Gastroesophageal sphincter (tissue), 4 donors: ENCODE data around the gene NFKBIL1. TPM values are rescaled to one million over a fixed set of nuclear protein-coding genes. Genes with fewer than 3 reads are reported as not detected.
A peak's percentile ranks its signal among the peaks of the same experiment; 100 is the strongest.

Source experiments
- ATAC-seq: fragments of 150-250 bp; one replicate; pipeline ENCODE4 v1.9.1; 2016; ENCODE audit warnings: mild to moderate bottlenecking, moderate library complexity
- H3K27ac ChIP-seq, 4 donors: fragments of 200-600 bp; sonication (generic) in 3 of 4; 1 replicate in 3 of 4; 2 replicates in 1 of 4; pipeline ENCODE4 v1.5.1; 2016 to 2019
- H3K27me3 ChIP-seq: fragments of 200-600 bp; sonication (generic); one replicate; pipeline ENCODE4 v1.5.1; 2019
- H3K36me3 ChIP-seq, 2 donors: fragments of 200-600 bp; sonication (generic); one replicate each; pipeline ENCODE4 v1.5.1; 2019; ENCODE audit warnings: control low read depth in 1 of 2
- H3K4me1 ChIP-seq, 3 donors: fragments of 200-600 bp; sonication (generic); 1 replicate in 2 of 3; 2 replicates in 1 of 3; pipeline ENCODE4 v1.5.1; 2016 to 2019; ENCODE audit warnings: control low read depth in 2 of 3
- H3K4me3 ChIP-seq, 2 donors: fragments of 200-600 bp; sonication (generic); one replicate each; pipeline ENCODE4 v1.5.1; 2019; ENCODE audit warnings: mild to moderate bottlenecking in 1 of 2, moderate library complexity in 1 of 2
- H3K9me3 ChIP-seq, 3 donors: fragments of 200-600 bp; sonication (generic); one replicate each; pipeline ENCODE4 v1.5.1; 2017 to 2019; ENCODE audit warnings: control low read depth in 2 of 3
- EP300 ChIP-seq: sonication (generic); formaldehyde crosslinking; IDR thresholded peaks from one replicate; pipeline ENCODE4 v1.6.1; 2017; ENCODE audit warnings: antibody characterized with exemption, mild to moderate bottlenecking
- POLR2A ChIP-seq, 2 donors: fragments of 450-650 bp; IDR thresholded peaks; one replicate each; pipeline ENCODE4 v1.6.1; 2017; ENCODE audit warnings: antibody characterized with exemption in 2 of 2, mild to moderate bottlenecking in 2 of 2, moderate library complexity in 1 of 2
- POLR2AphosphoS5 ChIP-seq: sonication (generic); formaldehyde crosslinking; IDR thresholded peaks from one replicate; pipeline ENCODE4 v1.6.1; 2017; ENCODE audit warnings: antibody characterized with exemption
- WGBS, 2 donors: methylation state at CpG; one replicate each; pipeline ENCODE4 v1.1.5; 2018; ENCODE audit warnings: low coverage in 1 of 2; 5-methylcytosine and 5-hydroxymethylcytosine counted together
- total RNA-seq, 4 donors: library from RNA; depleted of rRNA; stranded (reverse); fragments of >200 nt; gene quantifications; one replicate each; pipeline ENCODE4 v1.1.0, GENCODE V29; 2016
- TF ChIP-seq, protein P1 (sequence below), 4 experiments: fragments of 200-600 bp in 2 of 4; fragments of 450-650 bp in 2 of 4; sonication (generic) in 1 of 4; IDR thresholded peaks; one replicate each; pipeline ENCODE4 v1.5.1; 2017 to 2019; ENCODE audit warnings: antibody characterized with exemption in 4 of 4, mild to moderate bottlenecking in 2 of 4, moderate library complexity in 2 of 4

Gene NFKBIL1
- total RNA-seq, 4 donors from 2014 or later, result 21.3 to 44.2 (median 28.5) TPM

- ATAC-seq, result peak; percentile 49
- Histone ChIP-seq H3K9me3 (no peaks in the 10 kb centered on the region), H3K27me3 (peaks cover 15% of the 10 kb centered on the region), H3K27ac (peak within 1 kb of the TSS; percentile 24 to 71 (median 54)), H3K4me3 (peak within 1 kb of the TSS; percentile 21 to 38), H3K36me3 (no peaks in the 10 kb centered on the region), H3K4me1 (peaks cover 0 to 3% (median 0%) of the 10 kb centered on the region in 3 donors)
- 40 to 67% methylated on average over 1 to 9 of the region's 19 CpGs for WGBS, 2 donors
- TF ChIP-seq EP300, result no peak
- peak; percentile 22 for TF ChIP-seq POLR2AphosphoS5
- TF ChIP-seq, protein P1, sequence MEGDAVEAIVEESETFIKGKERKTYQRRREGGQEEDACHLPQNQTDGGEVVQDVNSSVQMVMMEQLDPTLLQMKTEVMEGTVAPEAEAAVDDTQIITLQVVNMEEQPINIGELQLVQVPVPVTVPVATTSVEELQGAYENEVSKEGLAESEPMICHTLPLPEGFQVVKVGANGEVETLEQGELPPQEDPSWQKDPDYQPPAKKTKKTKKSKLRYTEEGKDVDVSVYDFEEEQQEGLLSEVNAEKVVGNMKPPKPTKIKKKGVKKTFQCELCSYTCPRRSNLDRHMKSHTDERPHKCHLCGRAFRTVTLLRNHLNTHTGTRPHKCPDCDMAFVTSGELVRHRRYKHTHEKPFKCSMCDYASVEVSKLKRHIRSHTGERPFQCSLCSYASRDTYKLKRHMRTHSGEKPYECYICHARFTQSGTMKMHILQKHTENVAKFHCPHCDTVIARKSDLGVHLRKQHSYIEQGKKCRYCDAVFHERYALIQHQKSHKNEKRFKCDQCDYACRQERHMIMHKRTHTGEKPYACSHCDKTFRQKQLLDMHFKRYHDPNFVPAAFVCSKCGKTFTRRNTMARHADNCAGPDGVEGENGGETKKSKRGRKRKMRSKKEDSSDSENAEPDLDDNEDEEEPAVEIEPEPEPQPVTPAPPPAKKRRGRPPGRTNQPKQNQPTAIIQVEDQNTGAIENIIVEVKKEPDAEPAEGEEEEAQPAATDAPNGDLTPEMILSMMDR (IDR thresholded peaks at IDR 0.05), result no peak
- TF ChIP-seq POLR2A (IDR thresholded peaks at IDR 0.05), result peak; percentile 19 to 34
Observed at GRCh38 chr6:31575335-31575901, 28.0 kb downstream of the NFKBIL1 start, which contains the start of gene TNF. Gene TNF, plus strand, starts transcription at chr6:31575565. Its CDS starts 177 bp downstream, at chr6:31575742.

GRCh38 chr6:31575952-31576685 lies 28.7 kb downstream of the NFKBIL1 start:
- Histone ChIP-seq H3K9me3 (no peaks in the 10 kb centered on the region), H3K27ac (peak overlapping the region in 3 of 4 donors; percentile 54 to 71 (median 54)), H3K36me3 (no peaks in the 10 kb centered on the region), H3K4me1 (peaks cover 0 to 8% (median 0%) of the 10 kb centered on the region in 3 donors), H3K27me3 (peaks cover 15% of the 10 kb centered on the region), H3K4me3 (peak overlapping the region in 1 of 2 donors; percentile 38)
- WGBS, 2 donors, result 52 to 75% methylated on average over 5 to 6 of the region's 8 CpGs
- no peak for ATAC-seq
- no peak for TF ChIP-seq POLR2AphosphoS5
- TF ChIP-seq EP300, result no peak
- no peak for TF ChIP-seq POLR2A (IDR thresholded peaks at IDR 0.05)
- TF ChIP-seq, protein P1 (IDR thresholded peaks at IDR 0.05), result no peak

DNA sequence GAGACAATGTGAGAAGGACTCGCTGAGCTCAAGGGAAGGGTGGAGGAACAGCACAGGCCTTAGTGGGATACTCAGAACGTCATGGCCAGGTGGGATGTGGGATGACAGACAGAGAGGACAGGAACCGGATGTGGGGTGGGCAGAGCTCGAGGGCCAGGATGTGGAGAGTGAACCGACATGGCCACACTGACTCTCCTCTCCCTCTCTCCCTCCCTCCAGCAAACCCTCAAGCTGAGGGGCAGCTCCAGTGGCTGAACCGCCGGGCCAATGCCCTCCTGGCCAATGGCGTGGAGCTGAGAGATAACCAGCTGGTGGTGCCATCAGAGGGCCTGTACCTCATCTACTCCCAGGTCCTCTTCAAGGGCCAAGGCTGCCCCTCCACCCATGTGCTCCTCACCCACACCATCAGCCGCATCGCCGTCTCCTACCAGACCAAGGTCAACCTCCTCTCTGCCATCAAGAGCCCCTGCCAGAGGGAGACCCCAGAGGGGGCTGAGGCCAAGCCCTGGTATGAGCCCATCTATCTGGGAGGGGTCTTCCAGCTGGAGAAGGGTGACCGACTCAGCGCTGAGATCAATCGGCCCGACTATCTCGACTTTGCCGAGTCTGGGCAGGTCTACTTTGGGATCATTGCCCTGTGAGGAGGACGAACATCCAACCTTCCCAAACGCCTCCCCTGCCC lies 29.6 kb downstream of the NFKBIL1 start:
- no peak overlapping the region for H3K27ac ChIP-seq
- H3K4me1 ChIP-seq, result peaks cover 0 to 17% (median 5%) of the 10 kb centered on the region in 3 donors
- ATAC-seq, result no peak
- WGBS, 2 donors, result 78 to 90% methylated on average over 4 to 6 of the region's 19 CpGs
- H3K27me3 ChIP-seq, result peaks cover 10% of the 10 kb centered on the region
- TF ChIP-seq, protein P1 (IDR thresholded peaks at IDR 0.05), result no peak
- TF ChIP-seq EP300 (no peak), POLR2AphosphoS5 (no peak)
- H3K4me3 ChIP-seq, result no peak overlapping the region
- no peaks in the 10 kb centered on the region for H3K9me3 ChIP-seq
- H3K36me3 ChIP-seq, result no peaks in the 10 kb centered on the region

DNA sequence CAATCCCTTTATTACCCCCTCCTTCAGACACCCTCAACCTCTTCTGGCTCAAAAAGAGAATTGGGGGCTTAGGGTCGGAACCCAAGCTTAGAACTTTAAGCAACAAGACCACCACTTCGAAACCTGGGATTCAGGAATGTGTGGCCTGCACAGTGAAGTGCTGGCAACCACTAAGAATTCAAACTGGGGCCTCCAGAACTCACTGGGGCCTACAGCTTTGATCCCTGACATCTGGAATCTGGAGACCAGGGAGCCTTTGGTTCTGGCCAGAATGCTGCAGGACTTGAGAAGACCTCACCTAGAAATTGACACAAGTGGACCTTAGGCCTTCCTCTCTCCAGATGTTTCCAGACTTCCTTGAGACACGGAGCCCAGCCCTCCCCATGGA lies 30.2 kb downstream of the NFKBIL1 start:
- WGBS, 2 donors, result 85% methylated on average over 2 of the region's 3 CpGs; no CpG with 5 or more reads in 1 of the 2 donors
- ATAC-seq, result no peak
- Histone ChIP-seq H3K27me3 (peaks cover 7% of the 10 kb centered on the region), H3K4me3 (no peak overlapping the region), H3K4me1 (peaks cover 0 to 21% (median 9%) of the 10 kb centered on the region in 3 donors), H3K27ac (no peak overlapping the region), H3K36me3 (no peaks in the 10 kb centered on the region), H3K9me3 (no peaks in the 10 kb centered on the region)
- TF ChIP-seq EP300 (no peak), POLR2A (IDR thresholded peaks at IDR 0.05) (no peak), POLR2AphosphoS5 (no peak)
- TF ChIP-seq, protein P1 (IDR thresholded peaks at IDR 0.05), result no peak
